B cell (primary cell): ENCODE results near the gene APMAP. TPM values are rescaled to one million over a fixed set of nuclear protein-coding genes. Genes with fewer than 3 reads are reported as not detected.

Experiments
- ATAC-seq: fragments of 200-7000 bp; cut with Tn5 transposase; one replicate; pipeline ENCODE4 v1.10.0; 2021; ENCODE audit warnings: low read depth, mild to moderate bottlenecking, moderate number of reproducible peaks, moderate library complexity
- CTCF ChIA-PET: fragments of 350-600 bp; sonication (Branson Sonifier 250); formaldehyde crosslinking; loops from one replicate; lab custom pipeline; 2021; ENCODE audit warnings: antibody characterized with exemption, inconsistent platforms; lab: Charles Lee
- POLR2A ChIA-PET: fragments of 350-600 bp; sonication (Branson Sonifier 250); formaldehyde crosslinking; loops from one replicate; lab custom pipeline; 2021; ENCODE audit warnings: antibody characterized with exemption; lab: Charles Lee
- DNase-seq: peaks from one replicate; pipeline ENCODE4 v3.0.0; 2013
- H2AFZ ChIP-seq: 2 replicates; pipeline ENCODE4 v1.6.1; 2012; ENCODE audit warnings: mild to moderate bottlenecking, low read depth, low read length; ENCODE audit not compliant: insufficient read depth, poor library complexity, severe bottlenecking
- H3K27ac ChIP-seq, 2 donors: 1 replicate in 1 of 2; 2 replicates in 1 of 2; pipeline ENCODE4 v1.5.1; 2012 to 2013; ENCODE audit warnings: low read length in 2 of 2, mild to moderate bottlenecking in 2 of 2, moderate library complexity in 1 of 2
- H3K27me3 ChIP-seq, 4 experiments: fragments of 200-600 bp in 1 of 4; sonication (generic) in 1 of 4; replicated peaks in 1 of 4; 1 replicate in 2 of 4; 2 replicates in 2 of 4; pipeline versions ENCODE4 v1.6.1 to v1.7.0; 2013 to 2016; ENCODE audit warnings: low read length in 3 of 4, mild to moderate bottlenecking in 2 of 4, mixed read lengths in 1 of 4, moderate library complexity in 1 of 4; ENCODE audit not compliant: insufficient read depth in 4 of 4, control insufficient read depth in 3 of 4; ENCODE audit errors: control extremely low read depth in 1 of 4
- H3K36me3 ChIP-seq, 2 experiments: replicated peaks in 1 of 2; 1 replicate in 1 of 2; 2 replicates in 1 of 2; pipeline versions ENCODE4 v1.6.1 to v1.7.1; 2013; ENCODE audit warnings: low read length in 1 of 2; ENCODE audit not compliant: insufficient read depth in 2 of 2, control insufficient read depth in 1 of 2; ENCODE audit errors: control extremely low read depth in 1 of 2, extremely low read depth in 1 of 2
- H3K4me1 ChIP-seq, 2 donors: fragments of 200-600 bp in 1 of 2; sonication (generic) in 1 of 2; 1 replicate in 1 of 2; 2 replicates in 1 of 2; pipeline versions ENCODE4 v1.5.1 to v1.6.1; 2013 to 2017; ENCODE audit warnings: low read length in 2 of 2; ENCODE audit not compliant: control insufficient read depth in 2 of 2, insufficient read depth in 2 of 2
- H3K4me2 ChIP-seq: replicated peaks from 2 replicates; pipeline ENCODE3; 2012; ENCODE audit warnings: mild to moderate bottlenecking, low read depth, low read length; ENCODE audit not compliant: poor library complexity, severe bottlenecking
- H3K4me3 ChIP-seq, 5 experiments: fragments of 200-600 bp in 1 of 5; sonication (generic) in 1 of 5; 1 replicate in 3 of 5; 2 replicates in 2 of 5; pipeline versions ENCODE4 v1.5.1 to v1.7.0; 2011 to 2016; ENCODE audit warnings: low read length in 4 of 5, mild to moderate bottlenecking in 4 of 5, low read depth in 2 of 5, control low read depth in 1 of 5, moderate library complexity in 1 of 5; ENCODE audit not compliant: insufficient read depth in 1 of 5; ENCODE audit errors: control extremely low read depth in 1 of 5, extremely low read depth in 1 of 5
- H3K79me2 ChIP-seq: fragments of 200-600 bp; sonication (generic); one replicate; pipeline ENCODE4 v1.6.0; 2016; ENCODE audit warnings: low read length; ENCODE audit not compliant: control insufficient read depth, insufficient read depth
- H3K9ac ChIP-seq: fragments of 200-600 bp; sonication (generic); 2 replicates; pipeline ENCODE4 v1.6.1; 2017; ENCODE audit warnings: mild to moderate bottlenecking, low read length, moderate library complexity
- H3K9me3 ChIP-seq, 3 donors: one replicate each; pipeline versions ENCODE4 v1.6.1 to v1.7.1; 2013; ENCODE audit warnings: low read length in 2 of 3; ENCODE audit not compliant: control insufficient read depth in 2 of 3, insufficient read depth in 1 of 3; ENCODE audit errors: control extremely low read depth in 1 of 3
- H4K20me1 ChIP-seq: 2 replicates; pipeline ENCODE4 v1.6.0; 2012; ENCODE audit warnings: mild to moderate bottlenecking, low read length; ENCODE audit not compliant: insufficient read depth, control insufficient read depth, poor library complexity, severe bottlenecking
- H3K27ac Mint-ChIP-seq: one replicate; pipeline ENCODE4 v1.8.0; 2021; ENCODE audit warnings: mixed read lengths
- H3K27me3 Mint-ChIP-seq: one replicate; pipeline ENCODE4 v1.8.0; 2021; ENCODE audit warnings: mixed read lengths
- H3K4me1 Mint-ChIP-seq: one replicate; pipeline ENCODE4 v1.8.0; 2021; ENCODE audit warnings: mixed read lengths
- H3K4me3 Mint-ChIP-seq: one replicate; pipeline ENCODE4 v1.8.0; 2021; ENCODE audit warnings: mixed read lengths
- H3K9me3 Mint-ChIP-seq: one replicate; pipeline ENCODE4 v1.8.0; 2022; ENCODE audit warnings: mixed read lengths; ENCODE audit not compliant: insufficient read depth
- CTCF ChIP-seq: fragments of 200-600 bp; IDR thresholded peaks from one replicate; pipeline ENCODE4 v1.8.0; 2022; ENCODE audit warnings: antibody characterized with exemption, mild to moderate bottlenecking
- EZH2 ChIP-seq: IDR thresholded peaks from 2 replicates; pipeline ENCODE4 v1.6.1; 2012; ENCODE audit warnings: borderline replicate concordance, low read depth, mild to moderate bottlenecking, moderate library complexity, low read length; ENCODE audit not compliant: insufficient read depth, poor library complexity, severe bottlenecking
- WGBS: methylation state at CpG from one replicate; pipeline ENCODE4 v1.1.5; 2013; ENCODE audit warnings: missing lambda C conversion rate; ENCODE audit not compliant: insufficient coverage; 5-methylcytosine and 5-hydroxymethylcytosine counted together
- intact Hi-C: fragments of 100-400 bp; cut with micrococcal nuclease; formaldehyde crosslinking; loops from one replicate; pipeline ENCODE4 v1.10.0; 2022
- polyA plus RNA-seq: library from polyadenylated mRNA; depleted of rRNA; stranded (reverse); fragments of >200 nt; gene quantifications from 2 replicates; pipeline ENCODE4 v1.2.3, GENCODE V29; 2012
- total RNA-seq, 2 donors: library from RNA; stranded (reverse); fragments of 120-200 nt in 1 of 2; gene quantifications; 1 replicate in 1 of 2; 2 replicates in 1 of 2; pipeline versions ENCODE4 v1.2.3 to v1.2.4, GENCODE V29; 2013 to 2022

The APMAP gene
- total and polyA plus RNA-seq, 2 donors (not counting 1 experiment from before 2014, with no cell fraction given): 9.1 to 28.0 TPM

DNA sequence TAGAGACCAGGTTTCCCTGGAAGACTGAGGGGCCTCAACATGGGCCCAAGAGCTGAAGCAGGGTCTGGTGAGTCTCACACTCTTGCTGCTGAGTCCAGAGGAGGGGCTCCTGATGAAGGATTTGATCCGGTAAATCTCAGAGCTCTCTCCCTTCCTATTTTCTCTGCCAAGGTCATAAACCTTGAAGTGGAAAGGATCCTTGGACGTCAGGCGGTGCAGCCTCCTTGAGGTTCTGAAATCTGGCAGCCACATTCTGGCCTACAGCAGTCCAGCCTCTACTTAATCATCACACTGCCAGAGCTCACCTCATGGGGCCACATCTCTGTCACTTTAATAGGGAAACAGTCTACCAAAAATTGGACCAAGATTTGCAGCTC, 41.4 kb upstream of the APMAP start:
- Histone ChIP-seq H3K36me3 (peaks cover 0 to 46% of the 10 kb centered on the region in 2 experiments), H3K27me3 (no peaks in the 10 kb centered on the region), H3K4me3 (no peak overlapping the region), H2AFZ (no peak overlapping the region), H3K27ac (no peak overlapping the region), H3K4me1 (peaks cover 39% of the 10 kb centered on the region in 2 donors), H3K4me2 (no peak overlapping the region), H3K9ac (no peak overlapping the region), H4K20me1 (peaks cover 68% of the 10 kb centered on the region), H3K79me2 (peaks cover 97% of the 10 kb centered on the region), H3K9me3 (no peaks in the 10 kb centered on the region)
- Mint-ChIP-seq H3K27ac (no peak overlapping the region), H3K4me1 (peaks cover 51% of the 10 kb centered on the region), H3K9me3 (no peaks in the 10 kb centered on the region), H3K27me3 (no peaks in the 10 kb centered on the region), H3K4me3 (no peak overlapping the region)
- TF ChIP-seq CTCF: no peak
- TF ChIP-seq EZH2: no peak
- ChIA-PET CTCF (interaction anchor here (0.7 to 2.8 kb wide), 7 partner anchors 19 to 1678 kb away, joined by 3 to 10 read pairs (median 6); no protein-coding TSS in a partner anchor), POLR2A (no interaction called here)
- 100% methylated on average over 3 of the region's 3 CpGs for WGBS
- intact Hi-C loops: no loop called here
- no peak for DNase-seq
- no peak for ATAC-seq

DNA sequence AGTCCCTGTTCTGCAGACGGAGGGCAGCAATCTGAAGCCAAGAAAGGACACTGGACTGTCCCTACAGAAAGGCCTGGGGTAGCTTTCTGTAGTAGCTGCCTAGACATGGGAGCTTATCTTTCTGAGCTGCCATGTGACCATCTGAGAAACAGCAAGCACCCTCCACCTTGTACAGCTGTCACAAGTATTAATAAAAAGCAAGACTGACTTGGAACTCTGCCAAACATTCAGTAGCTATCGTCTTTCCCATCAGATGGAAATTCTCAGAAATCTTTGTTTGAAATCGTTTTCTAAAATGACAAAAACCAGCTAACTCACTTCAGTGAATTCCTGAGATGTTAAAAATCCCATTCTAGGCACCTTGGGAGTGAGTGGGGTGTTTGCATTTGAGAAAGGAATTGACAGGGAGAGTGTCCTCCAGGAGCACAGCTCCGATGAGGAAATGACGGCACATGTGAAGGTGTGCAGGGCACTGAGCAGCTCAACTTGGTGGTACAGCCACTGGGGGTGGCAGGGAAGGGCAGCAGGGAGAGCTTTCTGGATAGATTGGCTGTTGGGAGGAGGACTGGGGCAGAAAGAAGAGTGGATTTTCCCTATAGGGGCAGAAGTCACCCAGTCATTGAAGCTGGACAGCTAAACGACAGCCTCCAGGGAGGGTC, 40.8 kb upstream of the APMAP start:
- CTCF ChIA-PET: interaction anchor here (1.1 to 2.8 kb wide), 5 partner anchors 19 to 38 kb away, joined by 4 to 10 read pairs (median 9); no protein-coding TSS in a partner anchor
- Histone ChIP-seq H3K9ac (no peak overlapping the region), H3K79me2 (peaks cover 97% of the 10 kb centered on the region), H3K27me3 (no peaks in the 10 kb centered on the region), H3K9me3 (no peaks in the 10 kb centered on the region), H4K20me1 (peaks cover 63% of the 10 kb centered on the region), H3K4me1 (peaks cover 34% of the 10 kb centered on the region in 2 donors), H3K36me3 (peaks cover 0 to 44% of the 10 kb centered on the region in 2 experiments), H3K4me3 (no peak overlapping the region), H2AFZ (no peak overlapping the region), H3K27ac (no peak overlapping the region), H3K4me2 (no peak overlapping the region)
- no peak for ATAC-seq
- no peak for TF ChIP-seq EZH2
- no peak for TF ChIP-seq CTCF
- 96% methylated on average over 4 of the region's 6 CpGs for WGBS
- no peak overlapping the region for H3K27ac Mint-ChIP-seq
- H3K4me3 Mint-ChIP-seq: no peak overlapping the region
- no peak for DNase-seq
- H3K4me1 Mint-ChIP-seq: peaks cover 47% of the 10 kb centered on the region
- POLR2A ChIA-PET: no interaction called here
- no peaks in the 10 kb centered on the region for H3K9me3 Mint-ChIP-seq
- H3K27me3 Mint-ChIP-seq: no peaks in the 10 kb centered on the region
- intact Hi-C loops: no loop called here
